ENCODE results near the gene GNAO1.

GRCh38 chr16:56350491-56351405, 159.5 kb downstream of the GNAO1 start:
- TF ChIP-seq TCF4 (CRISPR knock-in tag; IDR thresholded peaks at IDR 0.05; ENCODE audit: borderline replicate concordance): no peak
- no peak for TF ChIP-seq GLIS3 (CRISPR knock-in tag; IDR thresholded peaks at IDR 0.05)
- no peak for TF ChIP-seq PATZ1 (CRISPR knock-in tag; IDR thresholded peaks at IDR 0.05; ENCODE audit: borderline replicate concordance)
- TF ChIP-seq ZC3H10 (CRISPR knock-in tag; IDR thresholded peaks at IDR 0.05): no peak
- TF ChIP-seq ARNTL (CRISPR knock-in tag; IDR thresholded peaks at IDR 0.05; ENCODE audit: borderline replicate concordance, low read depth): no peak
- no peak for TF ChIP-seq ZNF565 (CRISPR knock-in tag; conservative IDR thresholded peaks at IDR 0.05; ENCODE audit: low read depth)
- no peak for TF ChIP-seq CREB5 (CRISPR knock-in tag; IDR thresholded peaks at IDR 0.05; ENCODE audit: low read depth)
- no peak for TF ChIP-seq SNAI2 (CRISPR knock-in tag; IDR thresholded peaks at IDR 0.05)
